SU-DHL-6 (cell line): ENCODE data around the gene MCTP1.

Source experiments
- CTCF ChIP-seq: fragments of 200-600 bp; sonication (generic); IDR thresholded peaks from one replicate; pipeline ENCODE4 v1.5.1; 2017; ENCODE audit warnings: antibody characterized with exemption, mild to moderate bottlenecking, low read length, moderate library complexity; ENCODE audit not compliant: insufficient read depth, poor library complexity, severe bottlenecking
- EZH2phosphoT487 ChIP-seq: fragments of 200-600 bp; sonication (generic), shearing (Covaris generic); conservative IDR thresholded peaks from 2 replicates; pipeline ENCODE4 v1.6.1; 2018; ENCODE audit warnings: mild to moderate bottlenecking, antibody characterized with exemption, low read length, moderate library complexity, mixed read lengths

- TF ChIP-seq EZH2phosphoT487 = no peak
- TF ChIP-seq CTCF = no peak
Measured at GRCh38 chr5:94841598-94842322, 443.1 kb downstream of the MCTP1 start.
